GM12875 (cell line): ENCODE data around the gene UNC13D.
"Not testable (repeated sequence)": the region's sequence is repeated elsewhere in the genome, so short reads cannot be mapped to it uniquely, and the experiment has no call there.

ENCODE experiments used
- H3K4me3 ChIP-seq: one replicate; pipeline ENCODE4 v1.5.1; 2011; ENCODE audit warnings: low read depth, low read length, control low read depth
- CTCF ChIP-seq: IDR thresholded peaks from 2 replicates; pipeline ENCODE4 v1.5.1; 2011; ENCODE audit warnings: low read depth, mild to moderate bottlenecking, control low read depth, inconsistent platforms, low read length, moderate library complexity, borderline replicate concordance; ENCODE audit not compliant: insufficient read depth

UNC13D gene

DNA sequence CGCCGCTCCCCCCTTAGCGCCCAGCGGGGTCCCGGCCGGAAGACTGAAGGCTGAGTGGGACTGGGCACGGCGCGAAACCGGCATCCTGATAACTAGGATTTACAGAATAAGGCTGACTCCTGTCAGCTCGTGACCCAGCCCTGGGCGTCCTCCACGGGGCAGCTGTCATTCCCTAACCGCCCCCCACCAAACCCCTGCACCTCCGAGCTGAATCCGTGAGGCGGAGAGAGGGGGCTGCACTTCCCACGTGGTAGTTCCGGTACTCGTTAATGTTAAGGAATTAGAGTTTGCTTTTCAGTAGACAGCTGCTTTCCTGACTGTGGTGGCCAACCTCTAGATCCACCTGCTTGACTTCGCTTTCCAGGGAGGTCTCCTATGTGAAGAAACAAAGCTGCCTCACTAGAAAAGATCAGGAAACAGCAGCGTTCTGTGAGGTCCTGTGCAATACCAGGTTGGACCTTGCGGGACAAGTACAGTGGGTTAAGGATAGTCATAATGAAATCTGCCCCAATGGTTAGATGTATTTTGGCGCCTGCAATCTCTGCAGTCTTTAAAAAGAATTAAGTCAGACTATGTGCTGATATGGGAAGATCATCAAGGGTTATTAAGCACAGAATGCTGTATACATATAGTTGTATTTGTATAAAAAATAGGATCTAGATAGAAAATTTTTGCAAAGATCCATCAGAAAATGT, 12.0 kb upstream of the UNC13D start:
- no peak for TF ChIP-seq CTCF
- H3K4me3 ChIP-seq = peak overlapping the region; percentile 76

DNA sequence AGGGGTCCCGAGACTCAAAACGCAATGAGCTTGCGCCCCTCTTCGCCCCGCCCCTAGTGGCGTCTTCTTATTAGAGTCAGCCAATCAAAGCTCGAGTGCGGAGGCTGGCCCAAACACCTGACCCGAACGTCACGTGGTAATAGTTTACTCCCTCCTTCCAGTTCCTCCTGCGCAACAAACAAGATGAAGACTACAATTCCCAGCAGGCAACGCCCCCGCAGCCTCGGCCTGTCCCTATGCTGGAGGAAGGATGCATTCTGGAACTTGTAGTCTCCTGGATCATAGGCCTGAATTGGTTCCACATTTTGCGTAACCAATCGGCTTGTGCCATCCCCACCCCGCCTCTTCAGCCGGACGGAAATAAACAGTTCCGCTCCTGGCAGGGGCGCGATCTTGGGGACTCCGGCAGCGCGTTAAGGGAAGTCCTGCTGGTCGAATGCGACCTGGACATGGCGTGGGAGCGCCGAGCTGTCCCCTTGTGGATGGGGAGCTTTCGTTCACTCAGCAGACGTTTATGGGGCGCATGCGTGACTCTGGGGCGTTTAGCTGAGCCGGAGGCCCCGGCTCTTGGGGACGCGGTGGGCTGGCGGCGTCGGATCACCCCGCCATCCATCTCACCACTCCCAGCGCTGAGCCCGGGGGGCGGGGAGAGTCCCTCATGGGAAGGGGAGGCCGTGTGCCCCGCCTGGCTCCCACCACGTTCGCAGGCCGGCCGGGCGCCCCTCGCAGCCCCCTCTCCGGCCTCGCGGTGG, 11.3 kb upstream of the UNC13D start, which contains the start of gene WBP2:
WBP2 (minus strand) TSS at position 26 of the 752 bp plus-strand sequence. CDS start 38 bp downstream, outside the sequence.
- peak; percentile 65 for TF ChIP-seq CTCF
- peak within 1 kb of the TSS; percentile 76 for H3K4me3 ChIP-seq

DNA sequence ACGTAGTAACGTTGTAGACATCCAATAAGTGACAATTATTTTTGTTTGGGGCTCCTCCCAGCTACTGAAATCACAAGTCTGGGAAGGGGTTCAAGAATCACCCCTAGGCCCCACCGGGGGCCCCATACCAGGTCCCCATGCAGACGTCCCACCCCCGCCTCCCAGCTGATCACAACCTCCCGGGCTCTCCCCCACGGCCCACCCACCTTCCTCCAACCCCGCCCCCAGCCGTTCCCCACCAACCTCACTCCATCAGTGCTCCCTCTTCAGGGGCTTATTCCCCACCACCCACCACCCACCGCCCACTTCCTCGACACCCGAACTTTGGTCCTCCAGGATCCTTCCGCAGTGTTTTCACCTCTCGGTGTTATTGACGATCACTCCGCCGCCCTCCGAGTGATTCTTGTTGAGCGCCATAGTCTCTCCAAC, 10.7 kb upstream of the UNC13D start:
- peak overlapping the region; percentile 50 for H3K4me3 ChIP-seq
- TF ChIP-seq CTCF = no peak

DNA sequence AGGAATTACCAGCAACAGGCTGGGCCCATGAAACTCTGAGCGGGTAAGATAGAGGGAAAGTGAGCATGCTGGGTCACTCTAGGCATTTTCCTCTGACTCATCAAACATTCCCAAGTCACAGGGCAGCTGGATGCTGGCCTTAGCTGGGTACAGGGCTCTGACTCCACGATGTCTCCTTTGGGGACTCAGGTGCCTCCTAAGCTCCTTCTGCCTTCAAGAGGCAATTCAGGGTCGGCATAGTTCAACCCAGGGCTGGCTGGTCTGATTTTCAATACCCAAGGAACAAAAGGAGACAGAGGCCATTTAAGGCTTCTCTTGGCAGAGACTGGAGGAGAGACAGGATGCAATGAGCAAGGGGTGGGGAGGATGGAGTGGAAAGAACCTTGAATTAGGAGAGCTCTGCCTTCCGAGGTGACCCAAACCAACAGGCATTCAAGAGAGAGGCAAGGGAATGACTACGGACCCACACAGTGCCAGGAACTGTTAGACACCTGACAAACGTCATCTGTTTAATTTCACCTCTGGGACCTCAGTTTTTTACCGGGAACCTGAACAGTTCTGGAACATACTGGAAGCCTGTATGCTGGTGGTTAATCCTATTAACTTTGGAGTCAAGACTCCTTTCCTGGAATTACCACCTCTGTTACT, 10.0 kb upstream of the UNC13D start:
- H3K4me3 ChIP-seq = peak overlapping the region; percentile 50
- no peak for TF ChIP-seq CTCF

DNA sequence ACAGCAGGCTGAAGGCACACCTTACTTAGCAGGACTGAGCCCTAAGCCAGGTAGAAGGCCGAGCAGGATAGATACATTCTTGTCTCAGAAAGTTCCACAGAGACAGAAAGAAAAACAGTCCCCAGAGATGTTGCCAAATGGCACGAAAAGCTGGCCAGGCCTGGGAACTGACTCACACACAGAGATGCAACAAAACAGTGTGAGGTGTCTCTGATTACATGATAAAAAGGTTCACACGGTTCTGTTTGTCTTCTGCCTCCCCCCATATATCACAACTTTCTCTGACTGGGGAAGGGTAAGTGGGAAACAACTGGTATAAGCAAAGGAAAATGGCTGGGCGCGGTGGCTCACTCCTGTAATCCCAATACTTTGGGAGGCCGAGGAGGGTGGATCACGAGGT, 9.2 kb upstream of the UNC13D start:
- TF ChIP-seq CTCF = no peak

GRCh38 chr17:75851693-75851991, 7.4 kb upstream of the UNC13D start:
- not testable (repeated sequence) for H3K4me3 ChIP-seq

More for the DNA sequence above, 9.2 kb upstream of the UNC13D start:
- H3K4me3 ChIP-seq = no peak overlapping the region

DNA sequence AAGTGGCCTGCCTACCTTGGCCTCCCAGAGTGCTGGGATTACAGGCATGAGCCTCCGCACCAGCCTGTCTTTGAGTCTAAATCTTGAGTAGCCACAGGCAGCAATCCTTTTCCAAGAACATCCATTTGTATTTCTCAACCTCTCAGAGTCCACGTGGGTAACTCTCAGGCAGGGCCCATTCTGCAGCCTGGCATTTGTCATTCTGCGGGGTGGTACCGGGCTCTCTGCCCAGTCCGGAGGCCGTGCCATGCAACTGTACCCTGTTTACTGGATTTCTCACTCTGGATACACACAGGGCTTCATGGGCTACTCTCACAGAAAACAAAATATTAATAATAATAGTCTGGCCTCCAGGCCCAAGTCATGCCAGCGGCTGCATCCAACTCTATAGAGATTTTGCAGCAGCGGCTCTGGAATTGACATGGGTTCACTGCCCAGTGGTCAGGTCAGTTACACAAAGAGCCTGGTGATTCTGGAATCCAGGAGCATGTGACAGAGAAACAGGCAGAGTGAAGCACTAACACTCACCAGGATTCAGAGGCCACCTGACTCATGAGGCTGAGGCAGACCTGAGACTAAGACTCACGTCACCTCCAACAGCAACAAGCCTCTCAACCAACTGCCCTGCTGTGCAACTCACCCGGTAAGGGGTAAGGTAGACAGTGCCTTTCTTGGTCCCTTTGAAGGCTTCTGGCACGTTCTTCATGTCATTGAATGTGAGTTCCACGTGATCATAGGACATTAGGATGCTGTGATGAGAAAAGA, 6.9 kb upstream of the UNC13D start:
- H3K4me3 ChIP-seq = no peak overlapping the region
- no peak for TF ChIP-seq CTCF
